Nephron (organoid): ENCODE data around the gene U2AF1L4.

Source experiments
- H3K27ac Mint-ChIP-seq, 3 experiments: 2 replicates each; pipeline ENCODE4 v1.8.0; 2020; ENCODE audit warnings: mixed read lengths in 3 of 3, mild to moderate bottlenecking in 2 of 3, moderate library complexity in 1 of 3
- H3K27me3 Mint-ChIP-seq: 2 replicates; pipeline ENCODE4 v1.8.0; 2021; ENCODE audit warnings: low read depth, mild to moderate bottlenecking, moderate library complexity, mixed read lengths
- H3K36me3 Mint-ChIP-seq: 2 replicates; pipeline ENCODE4 v1.8.0; 2020; ENCODE audit warnings: low read depth, mixed read lengths
- H3K4me1 Mint-ChIP-seq: 2 replicates; pipeline ENCODE4 v1.8.0; 2020; ENCODE audit warnings: mixed read lengths
- H3K4me3 Mint-ChIP-seq, 3 experiments: 2 replicates each; pipeline ENCODE4 v1.8.0; 2020; ENCODE audit warnings: mild to moderate bottlenecking in 3 of 3, mixed read lengths in 3 of 3, moderate library complexity in 2 of 3
- H3K9me3 Mint-ChIP-seq: 2 replicates; pipeline ENCODE4 v1.8.0; 2020; ENCODE audit warnings: mixed read lengths
- TF ChIP-seq, protein P1 (sequence below), 3 experiments: fragments of 200-600 bp; sonication (generic); IDR thresholded peaks; one replicate each; pipeline ENCODE4 v1.5.0; 2021; ENCODE audit warnings: antibody characterized with exemption in 3 of 3; ENCODE audit not compliant: unreplicated experiment in 3 of 3

The U2AF1L4 gene

DNA sequence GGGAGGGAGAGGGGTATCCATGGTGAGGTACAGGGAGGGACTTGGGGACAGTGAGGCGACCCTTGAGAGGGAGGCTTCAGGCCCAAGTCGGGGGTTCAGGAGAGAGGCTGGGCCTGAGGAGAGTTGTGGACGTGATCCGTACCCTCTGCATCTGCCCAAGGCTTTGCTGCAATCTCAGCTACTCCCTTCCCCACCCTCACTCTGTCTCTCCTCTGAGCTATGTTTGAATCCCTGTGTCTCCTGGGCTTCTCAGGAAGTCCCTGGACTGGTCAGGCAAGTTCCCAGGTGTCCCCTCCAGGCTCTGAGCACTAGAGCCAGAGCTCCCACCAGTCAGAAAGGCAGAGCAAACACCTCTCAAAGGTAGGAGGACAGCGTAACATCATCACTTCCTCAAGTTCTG, 4.9 kb upstream of the U2AF1L4 start:
- no peak overlapping the region for H3K27ac Mint-ChIP-seq
- TF ChIP-seq, protein P1, sequence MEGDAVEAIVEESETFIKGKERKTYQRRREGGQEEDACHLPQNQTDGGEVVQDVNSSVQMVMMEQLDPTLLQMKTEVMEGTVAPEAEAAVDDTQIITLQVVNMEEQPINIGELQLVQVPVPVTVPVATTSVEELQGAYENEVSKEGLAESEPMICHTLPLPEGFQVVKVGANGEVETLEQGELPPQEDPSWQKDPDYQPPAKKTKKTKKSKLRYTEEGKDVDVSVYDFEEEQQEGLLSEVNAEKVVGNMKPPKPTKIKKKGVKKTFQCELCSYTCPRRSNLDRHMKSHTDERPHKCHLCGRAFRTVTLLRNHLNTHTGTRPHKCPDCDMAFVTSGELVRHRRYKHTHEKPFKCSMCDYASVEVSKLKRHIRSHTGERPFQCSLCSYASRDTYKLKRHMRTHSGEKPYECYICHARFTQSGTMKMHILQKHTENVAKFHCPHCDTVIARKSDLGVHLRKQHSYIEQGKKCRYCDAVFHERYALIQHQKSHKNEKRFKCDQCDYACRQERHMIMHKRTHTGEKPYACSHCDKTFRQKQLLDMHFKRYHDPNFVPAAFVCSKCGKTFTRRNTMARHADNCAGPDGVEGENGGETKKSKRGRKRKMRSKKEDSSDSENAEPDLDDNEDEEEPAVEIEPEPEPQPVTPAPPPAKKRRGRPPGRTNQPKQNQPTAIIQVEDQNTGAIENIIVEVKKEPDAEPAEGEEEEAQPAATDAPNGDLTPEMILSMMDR (IDR thresholded peaks at IDR 0.05; ENCODE audit: unreplicated experiment in 3 of 3): no peak
- no peaks in the 10 kb centered on the region for H3K9me3 Mint-ChIP-seq
- H3K27me3 Mint-ChIP-seq: peaks cover 6% of the 10 kb centered on the region
- H3K4me1 Mint-ChIP-seq: peaks cover 28% of the 10 kb centered on the region
- peak overlapping the region; percentile 71 to 79 (median 72) for H3K4me3 Mint-ChIP-seq
- H3K36me3 Mint-ChIP-seq: peaks cover 13% of the 10 kb centered on the region

DNA sequence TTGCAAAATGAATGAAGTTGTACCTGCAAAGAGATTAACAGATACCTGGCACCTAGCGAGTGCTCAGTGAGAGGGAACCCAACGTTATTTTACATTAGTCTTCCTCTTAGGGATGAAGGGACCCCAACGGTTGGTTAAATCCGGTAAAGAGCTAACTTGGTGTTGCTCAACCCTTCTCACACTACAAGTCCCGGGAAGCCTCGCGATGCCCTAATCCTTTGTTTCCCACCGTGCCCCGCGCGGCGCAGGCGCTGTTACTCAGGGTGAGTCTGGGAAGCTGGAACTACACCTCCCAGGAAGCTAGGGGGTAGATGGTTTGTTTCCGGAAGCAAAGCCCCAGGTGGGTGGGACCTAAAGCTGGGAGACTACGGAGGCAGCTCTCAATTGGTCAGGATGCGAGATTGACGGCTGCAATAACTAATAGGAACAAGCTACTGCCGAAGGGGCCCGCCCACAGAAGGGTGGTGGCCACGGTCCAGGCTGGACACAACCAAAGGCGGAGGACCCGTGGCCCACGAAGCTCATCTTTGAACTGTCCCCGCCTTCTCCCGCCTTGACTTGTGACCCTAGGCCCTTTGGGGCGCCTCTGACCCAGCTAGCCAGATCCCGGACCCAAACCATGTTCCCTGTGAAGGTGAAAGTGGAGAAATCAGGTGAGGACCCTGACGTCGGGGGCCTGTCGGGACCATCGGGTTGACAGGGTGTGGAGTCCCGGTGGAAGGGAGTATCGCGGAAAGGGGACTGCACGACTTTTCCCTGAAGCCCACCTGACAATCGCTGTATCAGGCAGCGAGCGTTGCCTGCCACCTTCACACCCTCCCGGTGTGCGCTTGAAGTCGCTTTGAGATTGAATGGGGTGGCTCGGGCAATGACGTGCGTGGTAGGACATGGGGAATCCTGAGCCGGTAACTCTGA, 3.1 kb upstream of the U2AF1L4 start, which contains the start of gene LIN37:
Gene LIN37, plus strand, starts transcription at position 471 of the 915 bp plus-strand sequence. Its CDS starts 149 bp downstream, at position 620.
- Mint-ChIP-seq H3K4me3 (peak within 1 kb of the TSS; percentile 92 to 96 (median 95)), H3K27me3 (no peaks in the 10 kb centered on the region), H3K27ac (peak within 1 kb of the TSS; percentile 60 to 92 (median 73)), H3K9me3 (no peaks in the 10 kb centered on the region), H3K4me1 (peaks cover 28% of the 10 kb centered on the region), H3K36me3 (peaks cover 3% of the 10 kb centered on the region)
- TF ChIP-seq, protein P1 (IDR thresholded peaks at IDR 0.05; ENCODE audit: unreplicated experiment in 3 of 3): no peak

DNA sequence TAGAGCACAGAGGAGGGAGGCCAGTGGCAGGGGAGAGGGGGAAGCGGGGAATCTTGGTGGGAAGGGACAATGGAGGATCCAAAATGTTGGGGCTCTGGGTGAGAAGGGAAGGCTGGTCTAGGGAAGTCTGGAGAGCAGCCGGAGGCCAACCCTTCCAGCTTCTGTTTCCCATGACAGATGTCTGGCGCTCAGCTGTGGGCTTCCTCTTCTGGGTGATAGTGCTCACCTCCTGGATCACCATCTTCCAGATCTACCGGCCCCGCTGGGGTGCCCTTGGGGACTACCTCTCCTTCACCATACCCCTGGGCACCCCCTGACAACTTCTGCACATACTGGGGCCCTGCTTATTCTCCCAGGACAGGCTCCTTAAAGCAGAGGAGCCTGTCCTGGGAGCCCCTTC, 1.3 kb upstream of the U2AF1L4 start:
- Mint-ChIP-seq H3K27ac (peak overlapping the region; percentile 98 to 99 (median 99)), H3K4me3 (peak overlapping the region; percentile 92 to 96 (median 95)), H3K27me3 (no peaks in the 10 kb centered on the region), H3K9me3 (no peaks in the 10 kb centered on the region), H3K36me3 (peaks cover 3% of the 10 kb centered on the region), H3K4me1 (peaks cover 33% of the 10 kb centered on the region)
- TF ChIP-seq, protein P1 (IDR thresholded peaks at IDR 0.05; ENCODE audit: unreplicated experiment in 3 of 3): no peak

- Mint-ChIP-seq H3K27me3 (no peaks in the 10 kb centered on the region), H3K27ac (peak overlapping the region; percentile 98 to 99 (median 99)), H3K4me1 (peaks cover 34% of the 10 kb centered on the region), H3K4me3 (peak overlapping the region; percentile 92 to 96 (median 95)), H3K9me3 (no peaks in the 10 kb centered on the region), H3K36me3 (peaks cover 3% of the 10 kb centered on the region)
- TF ChIP-seq, protein P1 (IDR thresholded peaks at IDR 0.05; ENCODE audit: unreplicated experiment in 3 of 3): no peak
Observed at GRCh38 chr19:35746087-35746462, 857 bp upstream of the U2AF1L4 start.

DNA sequence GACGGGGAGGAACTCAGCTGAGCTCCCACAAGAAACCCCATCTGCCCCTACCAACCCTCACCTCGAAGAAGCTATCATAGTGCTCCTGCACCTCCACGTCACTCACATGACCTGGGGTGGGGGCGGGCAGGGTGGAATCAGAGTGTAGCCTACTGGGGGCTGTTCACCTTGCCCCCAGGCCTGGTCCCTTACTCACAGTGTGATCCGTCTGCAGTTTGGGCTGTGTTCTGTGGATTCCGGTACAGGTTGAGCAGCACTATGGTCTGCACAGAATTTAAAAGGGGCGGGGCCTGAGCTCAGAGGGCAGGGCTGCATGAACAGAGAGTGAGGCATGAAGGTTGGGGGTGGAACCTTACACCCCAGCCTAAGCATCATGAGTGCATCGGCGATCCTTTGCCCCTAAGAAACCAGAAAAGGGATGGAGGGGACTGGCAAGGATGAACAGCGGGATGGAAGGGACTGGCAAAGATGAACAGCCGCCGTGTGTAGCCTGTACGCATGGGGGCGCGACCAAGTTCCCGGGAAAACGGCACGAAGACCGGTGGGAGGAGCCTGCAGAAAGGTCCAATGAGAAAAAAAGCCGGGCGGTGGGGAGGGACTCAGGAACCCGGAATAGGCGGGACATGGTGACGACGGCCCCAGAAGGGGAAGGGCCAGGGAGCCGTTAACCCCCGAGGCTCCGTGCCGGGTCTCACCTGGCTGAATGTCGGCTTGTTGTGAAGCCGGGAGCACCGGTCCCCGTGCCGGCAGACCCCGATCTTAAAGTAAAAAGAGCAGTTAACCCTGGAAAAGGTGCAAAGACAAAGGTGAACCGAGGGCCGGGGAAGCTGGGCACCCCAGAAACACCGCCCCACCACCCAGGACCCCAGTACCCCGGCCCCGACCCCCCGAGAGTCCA, 539 bp downstream of the U2AF1L4 start:
- H3K36me3 Mint-ChIP-seq: peaks cover 3% of the 10 kb centered on the region
- TF ChIP-seq, protein P1 (IDR thresholded peaks at IDR 0.05; ENCODE audit: unreplicated experiment in 3 of 3): peak; percentile 31 to 52 (median 32)
- no peaks in the 10 kb centered on the region for H3K27me3 Mint-ChIP-seq
- peak overlapping the region; percentile 98 to 99 (median 99) for H3K27ac Mint-ChIP-seq
- peak overlapping the region; percentile 92 to 96 (median 95) for H3K4me3 Mint-ChIP-seq
- peaks cover 38% of the 10 kb centered on the region for H3K4me1 Mint-ChIP-seq
- H3K9me3 Mint-ChIP-seq: no peaks in the 10 kb centered on the region
